GM19025 (cell line): Measurements from ENCODE around the gene ZC3H7B.

Experiments
- ATAC-seq: cut with Tn5 transposase; IDR thresholded peaks from one replicate; pipeline ENCODE4 v1.9.1; 2021; ENCODE audit warnings: mild to moderate bottlenecking, low read depth, moderate library complexity; ENCODE audit not compliant: unreplicated experiment

The ZC3H7B gene

DNA sequence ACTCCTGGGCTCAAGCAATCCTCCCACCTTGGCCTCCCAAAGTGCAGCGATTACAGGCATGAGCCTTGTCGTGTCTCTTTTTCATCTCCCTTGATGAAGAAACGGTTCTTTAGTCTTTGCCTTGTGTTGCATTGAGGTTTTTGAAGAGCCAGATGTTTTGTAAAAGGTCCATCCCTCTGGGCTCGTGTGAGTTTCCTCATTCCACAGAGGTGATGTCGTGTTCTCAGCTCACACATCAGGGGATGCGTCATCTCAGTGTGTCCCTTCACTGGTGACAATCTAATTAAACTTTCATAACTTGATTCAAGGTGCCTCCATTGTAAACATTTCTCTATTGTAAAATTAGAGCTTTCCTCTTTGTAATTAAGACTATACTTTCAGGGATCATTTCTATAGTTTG is 50.7 kb downstream of the ZC3H7B start:
- ATAC-seq, result no peak

DNA sequence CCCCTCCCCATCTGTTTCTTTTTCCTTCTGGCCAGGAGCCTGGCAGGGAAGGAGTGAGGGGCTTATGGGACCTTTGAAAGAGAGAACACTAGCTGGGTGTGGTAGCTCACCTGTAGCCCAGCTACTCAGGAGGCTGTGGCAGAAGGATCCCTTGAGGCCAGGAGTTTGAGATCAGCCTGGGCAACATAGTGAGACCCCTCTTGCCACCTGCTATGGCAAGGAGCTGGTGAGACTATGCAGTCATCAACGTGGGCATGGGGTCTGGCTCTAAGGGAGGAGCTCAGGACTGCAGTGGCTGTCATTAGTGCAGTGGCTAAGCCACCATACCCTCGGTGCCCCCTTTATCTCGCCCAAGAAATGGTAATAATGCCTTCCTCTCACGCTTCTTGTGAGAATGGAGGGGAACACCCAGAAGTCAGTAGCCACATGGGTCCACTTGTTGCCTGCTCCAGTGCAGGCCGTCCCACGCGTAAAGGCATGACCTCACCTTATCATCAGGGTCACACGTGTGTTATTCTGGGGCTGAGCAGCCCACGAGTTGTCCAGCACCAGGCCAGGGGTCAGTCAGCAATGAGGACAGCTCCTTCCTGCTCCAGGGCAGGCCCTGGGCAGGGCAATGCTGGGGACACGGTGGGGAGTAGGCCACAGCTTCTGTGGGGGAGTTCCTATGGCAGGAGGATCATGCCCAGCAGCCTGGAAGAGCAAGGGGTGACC is 52.7 kb downstream of the ZC3H7B start:
- no peak for ATAC-seq

DNA sequence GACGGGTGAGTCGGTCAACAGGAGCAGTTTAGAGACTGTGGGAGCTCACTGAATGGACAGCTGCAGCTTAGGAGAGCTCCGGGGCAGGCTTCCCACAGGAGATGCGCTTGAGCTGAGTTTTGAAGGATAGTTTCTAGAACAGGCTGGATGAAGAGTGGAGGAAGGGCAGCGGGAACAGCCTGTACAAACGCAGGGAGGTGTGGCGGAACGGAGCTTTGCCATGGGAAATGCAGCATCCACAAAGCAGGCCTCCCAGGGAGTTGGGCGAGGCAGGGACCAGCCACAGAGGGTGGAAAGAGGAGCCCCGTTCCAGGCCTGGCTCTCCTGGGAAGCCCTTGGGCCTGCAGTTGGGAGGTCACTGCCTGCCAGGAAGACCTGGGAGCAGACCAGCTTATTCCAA is 53.7 kb downstream of the ZC3H7B start:
- no peak for ATAC-seq

DNA sequence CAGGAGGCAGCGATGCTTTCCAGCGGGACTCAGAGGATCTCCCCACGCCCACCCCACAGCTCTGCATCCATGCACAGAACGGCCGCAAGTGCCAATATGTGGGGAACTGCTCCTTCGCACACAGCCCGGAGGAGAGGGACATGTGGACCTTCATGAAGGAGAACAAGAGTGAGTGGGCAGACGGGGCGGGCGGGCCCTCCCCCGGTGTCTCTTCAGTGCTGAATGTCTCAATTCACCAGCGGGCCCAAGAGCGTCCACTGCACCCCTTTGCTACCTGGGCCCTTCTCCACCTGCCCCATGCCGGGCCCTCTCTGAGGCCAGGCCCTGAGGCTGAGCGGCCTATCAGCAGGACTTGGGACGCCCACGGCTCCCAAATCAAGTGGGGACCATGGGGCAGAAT is 54.6 kb downstream of the ZC3H7B start:
- no peak for ATAC-seq

DNA sequence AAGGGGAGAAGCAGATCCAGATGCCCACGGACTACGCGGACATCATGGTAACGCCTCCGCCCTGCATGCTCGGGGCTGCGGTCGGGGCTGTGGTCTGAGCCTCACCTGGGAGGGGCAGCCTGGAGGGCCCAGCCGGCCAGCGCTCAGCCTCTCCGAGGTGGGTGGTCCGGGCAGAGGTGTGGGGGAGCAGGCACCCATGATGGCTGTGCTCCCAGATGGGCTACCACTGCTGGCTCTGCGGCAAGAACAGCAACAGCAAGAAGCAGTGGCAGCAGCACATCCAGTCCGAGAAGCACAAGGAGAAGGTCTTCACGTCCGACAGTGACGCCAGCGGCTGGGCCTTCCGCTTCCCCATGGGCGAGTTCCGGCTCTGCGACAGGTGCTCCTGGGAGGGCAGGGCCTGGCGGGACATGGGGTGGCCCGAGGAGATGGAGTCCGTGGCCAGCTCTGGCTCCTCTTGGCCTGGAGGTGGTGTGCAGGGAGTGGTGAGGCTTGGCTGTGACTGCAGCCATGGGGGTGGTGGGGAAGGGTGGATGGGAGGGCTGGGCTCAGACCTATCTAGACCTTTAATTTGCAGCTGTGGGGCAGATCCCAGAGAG is 55.2 kb downstream of the ZC3H7B start:
- ATAC-seq, result no peak

DNA sequence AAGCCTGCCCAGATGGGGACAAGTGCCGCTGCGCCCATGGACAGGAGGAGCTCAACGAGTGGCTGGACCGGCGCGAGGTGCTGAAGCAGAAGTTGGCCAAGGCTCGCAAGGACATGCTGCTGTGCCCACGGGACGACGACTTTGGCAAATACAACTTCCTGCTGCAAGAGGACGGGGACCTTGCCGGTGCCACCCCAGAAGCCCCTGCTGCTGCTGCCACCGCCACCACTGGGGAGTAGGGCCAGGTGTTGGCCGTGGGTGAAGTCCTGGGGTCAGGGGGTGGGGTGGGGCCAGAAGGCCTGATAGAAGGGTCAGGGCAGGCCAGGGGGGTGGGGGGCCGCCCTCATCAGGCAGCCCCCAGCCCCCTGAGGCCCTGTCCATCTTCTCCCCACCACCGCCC is 55.9 kb downstream of the ZC3H7B start:
- no peak for ATAC-seq

DNA sequence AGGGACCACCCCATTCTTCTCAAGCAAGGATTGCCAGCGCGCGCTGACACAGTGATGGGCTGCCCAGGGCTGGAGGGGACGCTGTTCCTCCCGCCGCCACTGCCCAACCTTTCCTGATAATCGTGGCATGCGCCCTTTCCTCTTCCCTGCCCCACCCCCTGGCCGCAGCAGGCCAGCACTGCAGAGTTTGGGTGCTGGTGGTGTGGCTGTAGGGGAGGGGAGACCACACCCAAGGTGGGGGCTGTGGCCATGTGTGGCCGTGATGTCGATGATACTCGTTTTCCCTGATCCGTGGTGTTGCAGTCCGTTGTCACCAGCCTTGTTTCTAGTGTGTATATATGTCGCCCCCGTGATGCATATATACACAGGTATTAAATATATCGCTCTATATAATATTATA is 57.6 kb downstream of the ZC3H7B start:
- ATAC-seq, result no peak

DNA sequence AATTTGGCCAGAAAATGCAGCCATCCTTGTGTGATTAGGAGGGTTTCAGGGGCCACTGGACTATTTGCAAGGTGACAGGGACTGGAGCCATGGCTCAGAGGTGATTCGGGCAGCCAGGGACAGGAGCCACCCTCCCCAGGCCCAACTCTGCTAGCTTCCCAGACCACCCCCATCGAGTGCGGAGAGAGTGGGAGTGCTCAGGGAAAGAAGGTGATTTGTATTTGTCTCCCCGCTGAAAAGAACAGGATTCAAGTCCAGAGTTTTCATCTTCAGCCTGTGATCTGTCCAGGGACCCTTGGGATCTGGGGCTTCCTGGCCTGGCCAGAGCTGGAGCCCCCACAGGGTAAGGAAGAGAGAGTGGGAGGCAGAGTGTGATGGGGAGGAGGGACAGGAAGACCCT is 58.1 kb downstream of the ZC3H7B start:
- no peak for ATAC-seq

DNA sequence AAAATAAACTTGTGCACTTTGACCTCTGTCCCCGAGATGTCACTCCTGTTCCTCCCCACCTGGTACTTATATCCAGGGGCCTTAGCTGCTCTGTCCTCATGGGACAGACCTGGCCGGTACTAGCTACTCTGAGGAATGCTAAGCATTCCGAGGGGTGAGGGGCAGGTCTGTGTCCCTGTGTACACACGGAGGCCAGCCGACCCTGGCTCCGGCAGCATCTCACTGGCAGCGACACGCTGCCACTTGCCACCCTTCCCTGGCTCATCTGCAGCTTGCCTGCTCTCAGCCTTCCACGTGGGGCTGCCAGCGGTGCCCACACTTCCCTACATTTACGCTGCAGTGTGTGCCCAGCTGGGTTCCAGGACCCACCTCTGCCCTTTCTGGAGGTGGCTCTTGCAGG is 58.8 kb downstream of the ZC3H7B start:
- no peak for ATAC-seq

DNA sequence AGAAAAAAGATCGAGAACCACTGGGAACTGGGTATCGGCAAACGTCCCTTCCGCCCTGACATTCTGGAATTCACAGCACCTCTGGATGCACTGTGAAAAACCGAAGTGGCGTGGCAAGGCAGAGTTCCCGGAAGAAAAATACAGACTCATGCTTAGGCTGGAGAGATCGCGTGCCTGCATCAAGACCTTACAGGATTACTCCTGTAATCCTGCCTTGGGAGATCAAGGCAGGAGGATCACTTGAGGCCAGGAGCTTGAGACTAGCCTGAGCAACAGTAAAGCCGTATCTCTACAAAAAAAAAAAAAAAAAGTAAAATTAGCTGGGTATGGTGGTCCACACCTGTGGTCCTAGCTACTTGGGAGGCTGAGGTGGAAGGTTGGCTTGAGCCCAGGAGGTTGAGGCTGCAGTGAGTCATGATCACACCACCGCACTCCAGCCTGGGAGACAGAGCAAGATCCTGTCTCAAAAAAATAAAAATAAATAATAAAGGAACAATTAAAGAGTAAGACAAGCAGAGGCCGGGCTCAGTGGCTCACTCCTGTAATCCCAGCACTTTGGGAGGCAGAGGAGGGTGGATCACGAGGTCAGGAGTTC is 60.5 kb downstream of the ZC3H7B start:
- ATAC-seq, result no peak

DNA sequence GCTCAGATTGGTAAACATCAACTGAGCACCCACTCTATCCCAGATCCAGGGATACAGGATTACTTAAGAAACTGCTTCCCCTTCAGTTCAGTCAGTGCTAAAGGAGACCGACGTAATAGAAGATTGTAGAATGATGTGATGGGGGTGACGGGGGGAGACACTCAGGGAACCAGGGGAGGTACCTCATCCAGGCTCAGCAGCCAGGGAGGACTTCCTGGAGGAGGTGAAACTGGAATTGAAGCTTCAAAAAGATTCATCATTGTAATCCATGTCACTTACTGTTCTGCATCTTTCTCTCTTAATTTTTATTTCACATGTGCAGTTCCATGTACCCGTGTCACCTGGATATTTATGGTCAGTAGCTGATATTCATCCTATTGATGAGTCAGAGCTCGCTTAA is 61.3 kb downstream of the ZC3H7B start:
- ATAC-seq, result no peak

DNA sequence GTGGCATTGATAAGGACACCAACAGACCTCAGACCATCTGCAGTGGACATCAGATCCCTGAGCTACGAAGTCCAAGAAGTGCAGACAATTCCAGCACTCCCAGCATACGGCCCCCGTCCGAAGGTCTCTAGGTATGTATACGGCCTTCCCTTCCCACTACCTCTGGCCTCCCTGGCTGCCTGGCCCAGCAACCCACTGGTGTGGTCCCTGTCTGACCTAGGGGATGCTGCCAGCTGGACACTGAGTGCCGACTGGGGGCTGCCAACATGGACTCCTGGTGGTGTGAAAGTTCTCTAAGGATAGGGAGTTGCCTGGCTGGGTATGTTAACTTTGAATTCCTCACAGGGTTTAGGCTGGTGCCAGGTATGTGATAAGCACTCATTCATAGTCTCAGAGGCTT is 62.9 kb downstream of the ZC3H7B start:
- no peak for ATAC-seq

DNA sequence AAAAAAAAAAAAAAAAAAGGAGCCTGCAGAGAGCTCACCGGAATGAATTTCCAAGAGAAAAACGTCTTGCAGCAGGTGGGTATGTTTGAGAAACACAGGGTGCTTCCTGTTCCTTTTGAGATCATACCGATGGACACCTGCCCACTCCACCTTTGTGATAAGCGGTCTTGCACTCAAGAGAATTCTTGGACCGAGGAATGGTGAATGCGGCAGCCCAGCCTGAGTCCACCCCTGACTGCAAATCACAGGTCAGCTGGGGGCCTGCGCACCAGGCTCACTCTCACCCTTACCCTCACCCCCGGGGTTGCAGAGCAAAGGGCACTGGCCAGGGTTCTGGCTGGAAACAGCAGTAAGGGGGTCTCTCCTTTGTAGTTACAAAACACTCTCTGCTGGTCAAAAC is 63.6 kb downstream of the ZC3H7B start:
- no peak for ATAC-seq

DNA sequence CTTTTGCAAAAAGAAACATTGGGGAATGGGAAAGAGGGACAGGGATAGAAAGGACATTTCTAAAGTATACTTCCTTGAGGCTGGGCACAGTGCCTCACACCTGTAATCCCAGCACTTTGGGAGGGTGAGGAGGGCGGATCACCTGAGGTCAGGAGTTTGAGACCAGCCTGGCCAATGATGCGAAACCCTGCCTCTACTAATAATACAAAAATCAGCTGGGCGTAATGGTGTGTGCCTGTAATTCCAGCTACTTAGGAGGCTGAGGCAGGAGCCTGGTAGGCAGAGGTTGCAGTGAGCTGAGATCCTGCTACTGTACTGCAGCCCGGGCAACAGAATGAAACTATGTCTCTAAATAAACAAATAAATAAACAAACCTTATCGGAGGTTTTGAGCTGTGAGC is 64.1 kb downstream of the ZC3H7B start:
- no peak for ATAC-seq

DNA sequence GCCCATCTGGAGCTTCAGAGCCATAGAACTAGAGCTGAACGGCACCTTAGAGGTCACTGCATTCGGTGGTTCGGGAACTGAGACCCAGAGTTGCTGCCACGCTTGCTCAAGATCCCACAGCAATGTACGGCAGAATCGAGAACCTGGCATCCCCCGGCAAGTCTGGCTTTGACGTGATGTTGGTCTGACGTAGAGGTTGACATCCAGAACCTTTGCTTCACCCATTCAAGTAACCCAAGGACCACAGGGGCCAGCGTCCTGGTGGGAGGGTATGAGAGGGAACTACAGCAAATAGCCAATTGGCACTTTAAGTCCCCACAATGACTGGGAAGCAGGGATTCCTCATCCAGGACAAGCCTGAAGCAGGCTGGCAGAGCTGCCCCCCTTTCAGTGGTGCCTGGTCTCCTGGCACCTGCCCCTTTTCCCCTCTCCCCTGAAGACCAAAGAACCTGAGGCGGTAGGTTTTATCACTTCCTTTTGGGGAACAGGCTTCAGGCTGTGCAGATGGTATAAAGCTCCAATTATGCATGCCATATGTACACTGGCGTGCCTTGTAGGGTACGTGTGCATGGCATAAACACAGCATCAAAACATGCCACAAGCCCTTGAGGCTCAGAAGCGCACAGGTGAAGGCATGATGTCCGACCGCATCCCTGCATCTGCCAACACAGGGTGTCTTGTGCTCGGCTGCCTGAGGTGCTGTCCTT is 65.2 kb downstream of the ZC3H7B start:
- ATAC-seq, result no peak

DNA sequence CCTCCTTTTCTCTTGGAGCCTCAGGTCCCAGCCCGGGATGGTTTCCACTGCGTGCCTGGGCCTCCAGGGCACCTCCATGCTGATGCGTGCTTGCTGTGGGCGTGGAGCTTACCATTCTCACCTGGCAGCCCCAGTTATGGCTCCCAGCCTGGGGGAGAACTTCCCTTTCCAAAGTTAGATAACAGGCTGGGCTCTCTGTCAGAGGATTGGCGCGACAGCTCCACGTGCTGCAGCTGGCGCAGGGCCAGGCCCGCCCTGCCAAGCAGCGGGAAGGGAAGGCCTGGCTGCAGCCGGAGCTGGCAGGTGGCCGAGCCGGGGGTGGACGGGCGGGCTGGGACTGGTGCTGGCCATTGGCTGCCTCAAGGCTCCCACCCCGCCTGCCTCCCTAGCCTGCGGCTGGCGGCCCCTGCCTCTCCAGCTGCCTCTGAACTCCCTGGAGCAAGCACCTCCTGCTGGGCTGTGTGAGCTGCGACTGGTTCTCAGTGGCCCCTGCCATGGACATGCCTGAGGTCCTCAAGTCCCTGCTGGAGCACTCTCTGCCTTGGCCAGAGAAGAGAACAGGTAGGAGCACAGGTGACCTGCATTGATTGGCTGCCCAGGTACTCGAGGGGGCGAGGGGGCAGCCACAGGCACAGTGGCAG is 65.8 kb downstream of the ZC3H7B start:
- ATAC-seq, result no peak

DNA sequence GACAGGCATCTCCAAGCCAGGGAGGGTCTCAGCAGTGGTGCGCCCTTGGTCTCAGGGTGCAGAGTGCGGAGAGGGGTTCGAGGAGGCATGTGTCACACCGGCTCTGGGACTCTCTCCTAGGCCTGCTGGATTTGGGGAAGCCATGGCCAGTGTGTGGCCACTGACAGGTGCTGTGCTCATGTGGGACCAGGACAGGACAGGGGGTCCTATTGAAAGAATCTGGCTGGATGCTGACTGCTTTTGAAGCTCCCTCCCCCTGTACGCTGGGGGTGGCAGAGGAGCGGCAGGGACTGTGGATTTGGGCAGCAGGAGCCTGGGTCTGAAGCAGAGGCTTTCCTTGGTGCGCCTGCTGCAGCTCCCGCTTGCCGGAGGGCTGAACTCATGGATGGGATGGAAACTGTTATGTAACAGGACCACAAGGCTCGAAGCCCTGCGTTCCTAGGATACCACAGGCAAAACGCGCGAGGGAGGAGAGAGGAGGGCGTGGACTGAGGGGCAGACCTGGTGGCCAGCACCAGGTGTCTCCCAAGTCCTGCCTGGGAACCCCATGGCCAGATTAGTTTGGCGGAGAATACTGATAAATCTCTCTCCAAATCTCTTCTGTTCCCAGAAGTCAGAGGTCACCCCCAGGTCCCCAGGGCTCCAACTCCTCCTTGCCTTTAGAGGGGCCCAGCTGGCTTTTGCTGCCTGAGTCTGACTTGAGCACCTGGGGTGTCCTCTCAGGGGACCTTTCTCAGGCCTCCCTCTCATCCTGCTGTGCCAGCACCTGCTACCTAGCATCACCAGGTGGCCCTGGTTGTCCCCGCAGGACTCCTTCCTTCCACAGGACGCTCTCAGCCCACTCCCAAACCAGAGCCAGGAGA is 66.6 kb downstream of the ZC3H7B start:
- ATAC-seq, result no peak

DNA sequence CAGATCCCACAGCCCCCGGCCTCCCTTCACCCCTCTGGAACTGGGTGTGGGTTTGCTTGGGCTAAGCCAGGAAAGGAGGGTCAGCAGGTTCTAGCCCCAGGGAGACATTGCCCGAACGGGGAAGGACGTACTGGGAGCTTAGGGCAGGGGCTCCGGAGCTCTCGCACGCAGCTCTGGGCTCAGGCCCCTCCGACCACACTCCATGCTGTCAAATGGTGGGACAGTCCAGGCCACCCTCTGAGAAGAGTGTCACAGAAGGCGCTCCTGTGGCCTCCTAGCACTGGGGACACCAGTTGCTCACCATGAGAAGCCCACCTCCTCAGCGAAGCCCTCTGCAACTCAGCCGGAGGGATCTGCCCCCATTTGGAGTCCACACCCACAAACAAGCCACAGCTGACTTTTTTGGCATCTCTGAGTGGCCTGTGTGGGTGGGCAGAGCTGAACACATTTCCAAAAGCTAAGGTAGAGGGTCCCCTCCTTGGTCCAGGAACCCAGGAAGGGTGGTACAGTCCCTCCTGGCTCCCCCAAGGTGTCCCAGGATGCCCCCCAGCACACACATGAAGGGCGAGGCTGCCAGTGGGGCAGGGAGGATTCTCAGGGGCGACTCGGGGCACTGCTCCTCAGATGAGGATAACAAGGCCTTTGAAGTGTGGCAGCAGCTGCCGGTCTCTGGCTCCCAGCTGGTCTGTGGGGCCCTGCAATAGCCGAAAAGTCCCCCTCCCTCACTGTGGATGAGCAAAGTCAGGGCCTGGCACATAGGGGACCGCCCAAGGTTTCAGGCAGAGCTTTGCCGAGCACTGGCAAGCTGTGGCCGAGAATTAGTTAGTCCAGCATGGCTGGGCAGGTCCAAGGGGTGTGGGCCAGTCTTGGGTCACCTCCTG is 67.5 kb downstream of the ZC3H7B start:
- ATAC-seq, result no peak

DNA sequence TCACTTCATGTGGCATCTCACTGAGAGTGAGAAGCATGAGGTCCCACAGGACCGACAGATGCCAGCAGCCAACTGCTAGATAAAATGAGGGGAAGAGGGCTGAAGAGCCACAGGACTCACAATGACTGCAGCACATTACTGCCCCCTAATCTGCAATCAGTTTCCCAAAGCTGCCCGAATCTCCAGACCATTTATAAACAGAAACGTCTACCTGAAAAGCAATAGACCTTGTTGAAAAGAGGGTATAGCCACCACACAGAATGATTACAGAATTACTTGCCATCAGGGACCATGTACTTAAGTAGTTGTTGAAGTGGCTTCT is 68.1 kb downstream of the ZC3H7B start:
- no peak for ATAC-seq
